Measurements from ENCODE around the gene F7.

F7 gene

DNA sequence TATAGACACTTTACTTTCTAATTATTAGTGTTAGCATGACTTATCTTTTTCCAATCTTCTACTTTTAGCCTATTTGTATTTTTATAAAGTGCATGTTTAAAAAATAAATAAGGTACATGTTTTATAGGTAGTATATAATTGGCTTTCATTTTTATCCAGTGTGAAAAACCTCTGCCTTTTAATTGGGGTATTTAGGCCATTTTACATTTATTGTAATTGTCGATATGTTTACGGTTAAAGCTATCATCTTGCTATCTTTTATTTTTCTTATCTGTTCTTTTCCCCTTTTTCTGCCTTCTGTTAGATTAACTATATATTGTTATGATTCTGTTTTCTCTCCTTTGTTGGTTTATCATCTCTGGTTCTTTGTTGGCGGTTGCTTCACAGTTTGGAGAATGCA, 62.0 kb downstream of the F7 start:
- DNase-seq, result no peak

GRCh38 chr13:113168211-113168610, 62.6 kb downstream of the F7 start:
- no peak for DNase-seq

GRCh38 chr13:113169277-113170272, 64.0 kb downstream of the F7 start:
- DNase-seq, result no peak
